GM19455 (cell line): ENCODE results near the gene SHANK1.

Experiments
- ATAC-seq: cut with Tn5 transposase; IDR thresholded peaks from one replicate; pipeline ENCODE4 v1.9.1; 2021; ENCODE audit not compliant: unreplicated experiment

Gene SHANK1

DNA sequence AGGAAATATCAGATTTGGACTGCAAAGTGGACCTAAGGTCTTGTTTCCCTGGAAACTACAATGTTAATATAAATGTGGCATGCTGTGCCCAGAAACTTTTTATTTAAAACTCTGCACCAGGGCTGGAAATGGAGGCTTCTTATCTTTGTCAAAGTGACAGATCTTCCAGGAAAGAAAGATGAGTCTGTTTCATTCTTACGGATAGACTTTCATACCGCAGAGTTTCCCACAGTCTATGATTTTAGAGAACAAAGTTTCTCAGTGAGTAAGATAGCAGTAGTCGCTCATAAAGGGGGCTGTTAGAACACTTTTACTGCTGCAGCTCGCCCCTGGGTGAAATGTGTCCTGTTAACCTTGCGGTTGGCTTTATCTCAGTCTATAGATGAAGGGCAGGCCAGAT is 10.3 kb upstream of the SHANK1 start:
- no peak for ATAC-seq

DNA sequence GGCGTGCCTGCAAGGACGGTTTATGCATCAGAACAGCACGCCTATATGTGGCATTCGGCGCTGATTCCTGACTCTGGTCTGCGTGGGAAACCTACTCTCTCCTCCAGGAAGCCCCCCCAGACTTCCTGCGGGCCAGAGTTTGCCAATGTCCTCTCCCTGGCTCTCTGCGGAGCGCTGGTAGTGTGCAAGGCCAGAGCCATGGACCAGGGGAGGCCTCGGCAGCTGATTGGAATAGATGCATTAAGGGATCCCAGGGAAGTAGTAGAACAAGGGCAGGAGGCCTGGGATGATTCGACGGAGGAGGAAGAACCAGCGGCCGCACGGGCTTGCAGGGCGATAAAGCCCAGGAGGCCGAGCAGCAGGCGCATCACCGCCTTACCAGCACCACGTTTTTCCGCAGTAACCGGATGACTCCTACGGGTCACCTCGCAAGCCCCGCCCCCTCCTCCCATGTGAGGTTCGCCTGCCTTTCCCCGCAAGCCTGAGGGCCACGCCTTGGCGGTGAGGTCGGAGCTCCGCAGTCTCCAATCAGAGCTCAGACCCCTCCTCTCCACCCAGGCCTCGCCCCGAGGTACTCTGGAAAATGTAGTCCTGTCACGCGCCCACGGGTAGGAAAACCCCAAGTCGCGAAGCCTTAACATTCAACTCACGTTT is 8.6 kb upstream of the SHANK1 start:
- ATAC-seq: no peak

DNA sequence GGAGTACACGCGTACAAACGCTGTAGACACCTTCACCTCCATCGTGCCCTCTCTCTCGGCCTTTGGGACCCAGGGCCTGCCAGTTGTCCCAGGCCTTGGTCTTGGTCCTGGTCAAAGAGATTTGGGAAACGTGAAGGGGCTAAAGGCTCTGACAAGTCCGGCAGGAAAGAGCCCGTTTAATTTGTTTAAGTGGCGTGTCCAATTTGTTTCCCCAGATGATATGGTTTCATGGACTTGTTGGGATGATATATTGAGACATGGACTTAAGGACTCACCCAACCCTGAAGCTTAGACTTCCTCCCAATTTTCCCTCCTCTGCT is 6.3 kb upstream of the SHANK1 start:
- no peak for ATAC-seq

DNA sequence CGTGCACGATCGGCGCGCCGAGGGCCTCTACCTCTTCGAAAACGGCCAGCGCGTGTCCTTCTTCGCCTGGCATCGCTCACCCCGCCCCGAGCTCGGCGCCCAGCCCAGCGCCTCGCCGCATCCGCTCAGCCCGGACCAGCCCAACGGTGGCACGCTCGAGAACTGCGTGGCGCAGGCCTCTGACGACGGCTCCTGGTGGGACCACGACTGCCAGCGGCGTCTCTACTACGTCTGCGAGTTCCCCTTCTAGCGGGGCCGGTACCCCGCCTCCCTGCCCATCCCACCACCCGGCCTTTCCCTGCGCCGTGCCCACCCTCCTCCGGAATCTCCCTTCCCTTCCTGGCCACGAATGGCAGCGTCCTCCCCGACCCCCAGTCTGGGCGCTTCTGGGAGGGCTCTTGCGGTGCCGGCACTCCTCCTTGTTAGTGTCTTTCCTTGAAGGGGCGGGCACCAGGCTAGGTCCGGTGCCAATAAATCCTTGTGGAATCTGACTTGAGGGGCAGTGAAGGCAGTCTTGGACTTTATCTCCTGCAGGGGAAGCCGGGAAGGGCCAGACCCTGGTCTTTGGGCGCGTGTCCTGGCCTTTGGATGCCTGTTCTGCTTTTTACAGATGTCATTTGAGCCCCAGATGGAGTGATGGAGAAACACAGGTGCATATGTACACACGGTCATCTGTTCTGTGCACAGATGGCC is 5.8 kb upstream of the SHANK1 start:
- no peak for ATAC-seq

DNA sequence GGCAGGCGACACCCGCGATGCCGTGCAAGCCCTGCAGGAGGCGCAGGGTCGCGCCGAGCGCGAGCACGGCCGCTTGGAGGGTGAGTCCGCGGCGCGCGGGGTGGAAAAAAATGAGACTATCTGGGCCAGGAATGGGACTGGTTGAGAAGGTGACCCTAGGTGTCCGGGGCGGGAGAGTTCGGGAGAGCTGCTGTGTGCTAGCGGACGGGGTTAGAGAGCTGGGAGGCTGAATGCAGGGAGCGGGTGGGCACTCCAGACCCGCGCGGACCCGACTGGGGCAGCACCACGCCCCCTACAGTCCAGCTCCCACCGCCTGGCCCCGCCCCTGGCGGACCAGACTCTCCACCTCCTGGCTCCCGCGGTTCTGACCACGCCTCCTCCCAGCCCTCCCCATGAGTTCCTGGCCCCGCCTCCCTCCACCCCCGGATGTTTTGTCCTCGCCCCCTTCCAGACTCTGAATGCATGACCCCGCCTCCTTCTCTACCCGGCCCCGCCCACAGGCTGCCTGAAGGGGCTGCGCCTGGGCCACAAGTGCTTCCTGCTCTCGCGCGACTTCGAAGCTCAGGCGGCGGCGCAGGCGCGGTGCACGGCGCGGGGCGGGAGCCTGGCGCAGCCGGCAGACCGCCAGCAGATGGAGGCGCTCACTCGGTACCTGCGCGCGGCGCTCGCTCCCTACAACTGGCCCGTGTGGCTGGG is 5.1 kb upstream of the SHANK1 start:
- peak; percentile 66 for ATAC-seq

DNA sequence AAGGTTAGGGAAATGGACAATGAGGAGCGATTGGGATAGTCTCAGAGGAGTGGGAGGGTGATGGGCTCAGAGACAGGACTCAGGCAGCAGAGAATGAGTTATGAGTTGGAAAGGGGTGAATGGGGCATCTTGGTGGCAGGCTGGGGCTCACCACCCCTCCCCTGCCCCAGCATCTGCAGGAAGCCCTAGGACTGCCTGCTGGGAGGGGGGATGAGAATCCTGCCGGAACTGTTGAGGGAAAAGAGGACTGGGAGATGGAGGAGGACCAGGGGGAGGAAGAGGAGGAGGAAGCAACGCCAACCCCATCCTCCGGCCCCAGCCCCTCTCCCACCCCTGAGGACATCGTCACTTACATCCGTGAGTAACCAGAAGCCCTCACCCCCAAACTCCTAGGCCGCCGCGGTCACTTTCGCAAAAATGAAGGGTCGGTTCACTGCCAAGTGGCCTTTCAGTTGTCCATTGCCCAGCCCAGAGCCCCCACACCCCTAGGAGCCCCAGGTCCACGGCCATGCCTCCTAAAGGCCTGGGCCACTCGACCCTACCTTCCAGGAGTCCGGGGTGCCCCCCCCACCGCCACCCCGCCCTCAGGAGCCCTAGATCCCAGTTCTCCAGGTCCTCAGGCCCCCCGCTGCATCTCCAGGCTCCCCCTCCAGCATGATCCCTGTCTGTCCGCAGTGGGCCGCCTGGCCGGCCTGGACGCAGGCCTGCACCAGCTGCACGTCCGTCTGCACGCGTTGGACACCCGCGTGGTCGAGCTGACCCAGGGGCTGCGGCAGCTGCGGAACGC is 4.3 kb upstream of the SHANK1 start:
- no peak for ATAC-seq

DNA sequence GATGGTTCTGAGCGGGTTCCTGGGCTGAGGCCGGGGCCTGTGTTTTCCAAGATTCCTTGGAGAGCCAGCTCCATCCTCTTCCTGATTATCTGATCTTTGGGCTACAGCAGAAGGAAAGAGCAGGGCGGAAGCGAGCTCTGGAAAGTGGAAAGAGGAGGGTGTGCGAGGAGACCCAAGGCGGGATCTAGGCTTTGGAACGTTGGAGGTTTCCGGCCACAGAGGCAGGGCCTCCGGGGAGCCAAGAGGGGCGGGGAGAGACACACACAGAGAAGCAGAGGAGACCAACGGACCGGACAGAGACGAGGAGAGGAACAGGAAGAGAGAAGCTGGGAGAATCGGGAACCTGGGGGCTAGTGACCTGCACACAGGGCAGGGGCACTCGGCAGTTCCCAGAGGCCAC is 3.5 kb upstream of the SHANK1 start, which contains the start of gene CLEC11A:
Gene CLEC11A (plus strand): TSS at position 296 of the 400 bp plus-strand sequence. CDS start 162 bp downstream, outside the sequence.
- no peak for ATAC-seq

DNA sequence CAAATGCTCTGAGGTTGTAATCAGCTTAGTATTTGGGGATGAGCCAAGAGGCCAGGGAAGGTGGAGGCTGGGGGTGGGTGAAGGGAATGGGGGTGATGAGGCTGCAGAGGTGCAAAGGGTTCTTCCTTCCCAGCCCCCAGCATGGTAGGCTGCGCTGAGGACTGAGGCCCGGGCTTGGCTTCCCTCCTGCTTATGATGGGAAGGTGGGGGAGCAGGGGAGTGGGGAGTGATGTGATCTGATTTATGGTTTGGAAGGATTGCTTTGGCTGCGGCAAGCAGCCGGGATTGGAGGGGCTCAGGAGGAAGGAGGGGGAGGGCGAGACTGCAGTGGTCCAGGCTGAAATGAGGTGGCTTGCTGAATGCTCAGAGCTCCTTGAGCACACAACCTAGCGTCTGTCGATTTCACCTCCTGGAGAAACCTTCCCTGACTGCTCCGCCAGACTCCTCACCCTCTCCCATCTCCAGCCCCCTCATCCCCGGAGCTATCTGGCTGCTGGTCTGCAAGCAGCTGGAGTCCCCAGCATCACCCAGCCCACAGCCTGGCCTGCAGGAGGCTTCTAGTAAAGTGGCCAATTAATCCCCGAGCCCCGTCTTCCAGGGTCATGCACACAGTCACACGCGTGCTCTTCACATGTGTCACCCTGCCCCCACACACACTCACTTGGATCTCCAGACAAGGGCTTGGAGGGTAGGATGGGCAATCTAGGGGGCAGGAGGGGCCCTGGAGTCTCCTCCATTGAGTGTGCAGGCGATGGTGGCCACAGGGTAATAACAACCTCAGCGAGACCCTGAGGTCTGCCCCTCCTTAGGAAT is 2.8 kb upstream of the SHANK1 start:
- ATAC-seq: no peak

DNA sequence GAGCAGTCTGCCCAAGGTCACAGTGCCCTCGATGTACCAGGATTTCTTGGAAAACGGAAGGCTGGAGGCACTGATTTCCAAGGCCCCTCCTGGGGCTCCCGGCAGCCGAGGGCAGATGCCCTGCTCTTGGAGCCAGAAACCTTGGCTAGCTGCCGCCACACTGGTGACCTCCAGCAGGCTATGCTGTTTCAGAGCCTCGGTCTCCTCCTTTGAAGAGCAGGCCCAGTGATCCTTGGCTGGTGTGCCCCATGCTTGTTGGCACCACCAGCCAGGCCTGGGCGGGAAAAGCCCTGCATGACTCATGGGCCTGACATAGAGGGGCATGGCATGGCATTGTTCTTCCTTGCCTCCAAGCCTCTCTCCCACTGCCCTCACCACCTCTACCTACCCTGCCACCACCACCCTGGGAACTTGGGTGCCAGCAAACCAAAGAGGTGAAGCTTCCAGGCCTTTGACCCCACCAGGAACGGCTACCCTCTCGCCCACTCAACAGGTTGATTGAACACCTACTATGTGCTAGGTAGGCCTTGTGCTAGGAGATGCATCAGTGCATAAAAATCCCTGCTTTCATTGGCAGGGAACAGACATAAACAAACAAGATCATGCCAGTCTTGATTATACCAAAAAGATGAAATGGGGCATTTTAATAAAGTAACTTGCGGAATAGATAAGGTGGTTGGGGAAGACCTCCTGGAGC is 2.0 kb upstream of the SHANK1 start:
- no peak for ATAC-seq

DNA sequence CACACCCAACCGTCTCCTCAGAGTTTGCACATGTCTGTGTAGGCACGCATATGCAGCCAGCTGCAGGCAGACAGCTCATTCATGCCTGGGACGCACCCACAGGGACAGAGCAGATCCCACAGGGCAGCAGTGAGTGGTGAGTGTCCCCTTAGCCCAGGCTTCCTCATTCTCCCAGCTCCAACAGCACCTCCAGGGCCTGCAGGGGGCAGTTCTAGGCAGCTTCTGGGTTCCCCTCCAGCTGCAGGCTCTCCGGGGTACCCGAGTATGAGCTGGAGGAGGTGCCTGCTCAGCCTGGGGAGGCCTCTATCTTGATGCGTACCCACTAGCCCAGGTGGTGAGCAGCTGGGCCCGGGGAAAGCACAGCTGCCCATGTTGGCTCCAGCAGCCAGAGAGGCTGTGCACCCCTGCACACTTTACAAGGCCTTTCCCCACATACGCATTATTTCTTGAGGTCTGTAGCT is 1.3 kb upstream of the SHANK1 start:
- no peak for ATAC-seq

DNA sequence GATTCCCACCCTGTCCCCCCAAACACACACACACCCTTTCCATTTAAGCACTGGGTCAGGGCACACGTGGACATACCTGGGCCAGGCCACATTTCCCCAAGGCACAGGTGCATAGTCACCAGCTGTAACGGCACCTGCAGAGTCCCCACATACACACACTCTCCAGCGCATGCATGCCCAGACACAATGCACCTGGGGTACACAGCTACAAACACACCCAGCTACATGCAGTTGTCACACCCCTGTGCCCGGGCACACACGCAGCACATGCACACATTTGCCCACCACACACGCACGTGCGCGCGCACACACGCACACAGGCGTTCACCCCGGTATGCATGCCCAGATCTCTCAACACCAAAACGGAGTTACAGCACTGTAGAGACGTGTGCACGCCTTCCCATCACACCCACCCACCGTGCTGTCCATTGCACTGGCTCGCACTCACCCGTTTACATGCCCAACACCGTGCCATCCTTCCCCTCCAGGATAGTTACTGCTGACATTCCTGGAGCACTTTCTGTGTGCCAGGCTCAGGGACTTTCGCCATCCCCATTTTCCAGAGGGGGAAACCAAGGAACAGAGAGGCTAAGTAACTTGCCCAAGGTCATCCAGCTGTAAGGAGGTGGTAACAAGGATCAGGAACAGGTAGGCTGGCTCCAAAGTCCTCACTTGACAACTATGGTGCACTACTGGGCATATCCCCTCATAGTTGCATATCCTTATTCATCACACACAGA is 749 bp upstream of the SHANK1 start:
- no peak for ATAC-seq

DNA sequence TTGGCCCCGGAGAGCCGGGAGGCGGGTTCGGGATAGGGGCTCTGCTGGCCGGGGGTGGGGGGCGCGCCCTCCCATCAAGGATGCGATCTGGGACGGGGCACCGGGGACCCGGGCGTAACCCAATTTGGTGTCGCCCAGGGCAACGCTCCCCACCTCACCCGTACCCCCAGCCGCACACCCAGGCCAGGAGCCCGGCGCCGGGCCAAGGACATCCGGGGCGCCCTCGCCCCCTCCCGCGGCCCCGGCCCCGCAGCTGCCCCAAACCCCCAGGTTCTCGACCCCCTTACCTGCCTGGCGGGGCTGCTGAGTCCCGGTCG is 525 bp downstream of the SHANK1 start:
- no peak for ATAC-seq

DNA sequence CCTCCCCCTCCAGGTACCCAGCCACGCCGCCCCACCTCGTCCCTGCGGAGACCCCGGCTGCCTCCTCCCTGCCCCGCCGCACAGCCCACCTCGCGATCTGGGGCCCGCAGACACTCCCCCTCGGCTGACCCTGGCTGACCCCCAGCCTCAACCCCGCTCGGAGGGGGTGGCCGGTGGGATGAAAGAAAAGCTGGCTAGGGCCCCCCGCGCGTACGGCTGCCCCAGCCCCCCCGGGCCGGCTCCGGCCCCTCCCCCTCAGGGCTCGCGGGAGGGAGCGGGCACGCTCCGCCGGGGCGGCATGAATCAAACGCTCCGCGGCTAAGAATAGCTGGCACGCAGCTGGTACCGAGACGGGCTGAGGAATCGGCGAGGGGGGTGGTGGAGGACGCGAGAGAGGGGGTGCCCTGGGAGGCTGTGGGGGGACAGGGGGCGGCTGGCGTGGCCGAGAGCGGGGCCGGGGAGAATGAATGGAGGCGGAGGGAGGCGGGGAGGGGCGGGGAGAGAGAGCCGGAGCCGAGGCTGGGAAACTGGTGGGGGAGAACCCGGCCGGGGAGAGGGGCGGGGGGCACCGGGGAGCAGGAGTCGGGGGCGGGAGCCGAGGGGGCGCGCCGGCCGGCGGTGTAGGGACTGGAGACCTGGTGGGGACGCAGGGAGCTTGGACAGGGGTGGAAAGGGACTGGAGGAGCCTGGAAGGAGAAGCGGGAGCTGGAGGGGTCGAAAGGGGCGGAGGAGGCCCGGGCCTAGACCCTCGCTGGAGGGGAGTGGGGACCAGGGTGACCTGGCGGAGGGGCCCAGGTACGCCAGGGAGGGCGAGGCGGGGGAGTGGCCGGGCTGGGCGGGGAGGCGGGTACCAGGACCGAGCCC is 1.1 kb downstream of the SHANK1 start:
- ATAC-seq: no peak

DNA sequence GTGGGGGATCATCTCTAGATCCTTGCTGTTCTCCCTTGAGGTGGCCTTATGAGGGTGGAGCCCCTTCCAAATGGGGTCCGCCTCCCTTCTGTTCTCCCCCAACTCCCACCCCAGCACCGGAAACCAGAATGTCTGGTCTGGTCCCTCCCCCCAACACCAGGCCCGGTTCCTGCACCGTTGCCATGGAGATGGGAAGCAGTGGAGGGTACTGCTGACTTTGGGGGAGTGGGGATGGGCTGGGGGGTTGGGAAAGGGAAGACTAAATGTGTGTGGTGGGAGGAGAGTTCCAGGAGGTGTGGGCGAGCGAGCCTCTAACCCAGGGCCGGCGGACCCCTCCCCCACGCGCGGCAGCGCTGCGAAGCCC is 1.7 kb downstream of the SHANK1 start:
- ATAC-seq: no peak

DNA sequence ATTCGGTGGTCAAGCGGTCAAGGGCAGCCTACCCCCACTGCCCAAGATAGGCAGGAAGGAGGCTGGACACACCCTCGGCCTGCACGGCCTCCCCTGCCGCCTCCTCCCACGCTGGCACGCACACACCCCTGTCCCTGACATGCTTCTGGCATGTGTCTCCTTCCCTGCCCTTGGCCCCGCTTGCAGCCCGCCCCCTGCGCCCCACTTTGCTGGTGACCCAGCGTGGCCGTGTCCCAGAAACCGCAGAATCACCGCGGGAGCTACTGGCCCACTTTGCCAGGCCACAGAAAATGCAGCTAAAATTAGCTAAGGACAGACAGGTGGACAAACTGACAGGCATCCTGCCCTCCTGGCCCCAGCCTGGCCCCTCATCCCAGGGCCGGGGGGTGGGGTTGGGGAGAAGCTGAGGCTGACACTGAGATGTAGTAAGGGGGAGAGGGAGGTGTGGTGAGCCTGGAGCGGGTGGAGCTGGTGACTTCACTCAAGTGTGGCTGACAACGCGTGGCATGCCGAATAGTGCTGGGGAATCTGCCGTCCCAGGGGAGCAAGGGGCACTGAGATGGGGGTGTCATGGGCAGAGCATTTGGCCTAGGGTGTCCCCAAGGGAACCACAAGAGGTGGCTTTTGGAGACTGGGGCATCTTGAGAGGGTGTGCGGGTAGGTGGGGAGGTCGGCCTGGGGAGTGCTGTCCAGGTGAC is 2.4 kb downstream of the SHANK1 start:
- no peak for ATAC-seq

DNA sequence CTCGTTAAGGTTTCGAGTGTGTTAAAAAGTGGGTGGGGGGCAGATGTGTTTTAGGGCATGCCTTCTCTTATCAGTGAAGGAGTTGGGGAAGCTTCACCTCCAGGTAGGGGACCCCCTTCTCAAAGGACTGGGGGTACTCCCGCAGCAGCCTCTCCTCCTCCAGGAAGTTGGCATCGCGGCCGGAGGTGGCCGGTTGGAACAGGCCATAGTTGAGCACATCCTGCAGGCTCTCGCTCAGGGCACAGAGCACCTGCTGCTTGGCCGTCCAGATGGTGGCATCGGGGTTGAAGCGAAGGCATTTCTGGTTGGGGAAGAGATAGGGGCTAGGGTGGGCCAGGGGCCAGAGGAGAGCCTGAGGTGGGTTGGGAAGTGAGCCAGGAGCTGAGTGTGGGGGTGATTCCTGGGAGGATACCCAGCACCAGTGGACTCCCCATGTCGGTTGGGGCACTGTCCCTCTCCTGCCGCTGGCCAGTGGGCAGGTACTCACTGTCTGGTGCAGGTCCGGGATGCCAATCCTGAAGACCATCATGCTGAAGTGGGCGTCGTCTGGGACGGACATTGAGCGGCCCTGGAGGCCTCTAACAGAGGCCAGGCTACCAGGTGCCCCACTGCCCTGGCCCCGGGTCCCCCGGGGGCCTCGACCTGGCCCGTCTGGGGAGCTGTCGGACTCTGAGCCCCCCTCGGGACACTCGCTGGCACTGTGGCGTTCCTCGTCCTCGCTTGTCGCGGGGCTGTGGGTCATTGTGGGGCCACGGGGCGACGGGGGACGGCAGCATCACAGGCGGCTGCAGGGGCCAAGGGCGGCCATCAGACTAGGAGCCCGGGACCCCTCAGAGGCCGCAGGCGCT is 3.2 kb downstream of the SHANK1 start:
- ATAC-seq: no peak

DNA sequence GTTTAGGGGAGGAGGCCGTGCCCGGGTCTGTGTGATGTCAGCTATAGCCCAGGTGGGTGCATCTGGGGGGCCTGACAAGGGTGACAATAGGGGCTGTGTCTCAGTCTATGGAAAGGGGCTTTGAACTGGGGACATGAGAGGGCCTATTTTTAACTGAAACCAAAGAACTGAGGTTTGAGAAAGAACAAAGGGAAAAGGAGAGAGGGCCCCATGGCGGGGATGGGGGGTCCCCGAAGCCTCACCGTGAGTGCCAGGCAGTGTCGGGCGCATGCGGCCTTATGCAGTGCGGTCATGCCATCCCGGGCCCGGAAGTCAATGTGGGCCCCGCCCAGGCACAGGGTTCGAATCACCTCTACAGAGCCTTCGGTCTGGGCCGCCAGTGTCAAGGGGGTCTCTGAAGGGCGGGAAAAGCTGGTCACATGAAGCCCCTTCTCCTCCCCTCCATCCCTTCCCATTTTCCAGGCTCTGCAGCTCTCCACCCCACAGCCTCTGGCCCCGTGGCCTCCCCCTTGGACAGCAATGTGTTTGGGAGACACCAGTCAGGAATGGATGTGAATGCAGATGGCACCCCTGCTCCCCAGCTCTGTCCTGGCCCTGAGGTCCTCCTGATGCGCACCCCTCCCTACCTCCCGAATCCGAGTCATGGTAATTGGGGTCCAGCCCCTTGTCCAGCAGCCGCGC is 5.9 kb downstream of the SHANK1 start:
- no peak for ATAC-seq
